ENCODE measurements around the gene NOX4. TPM values are rescaled to one million over a fixed set of nuclear protein-coding genes. Genes with fewer than 3 reads are reported as not detected.

Gene NOX4
- total RNA-seq, result 0.43 TPM in 1 of 2 replicates, not detected in the other

DNA sequence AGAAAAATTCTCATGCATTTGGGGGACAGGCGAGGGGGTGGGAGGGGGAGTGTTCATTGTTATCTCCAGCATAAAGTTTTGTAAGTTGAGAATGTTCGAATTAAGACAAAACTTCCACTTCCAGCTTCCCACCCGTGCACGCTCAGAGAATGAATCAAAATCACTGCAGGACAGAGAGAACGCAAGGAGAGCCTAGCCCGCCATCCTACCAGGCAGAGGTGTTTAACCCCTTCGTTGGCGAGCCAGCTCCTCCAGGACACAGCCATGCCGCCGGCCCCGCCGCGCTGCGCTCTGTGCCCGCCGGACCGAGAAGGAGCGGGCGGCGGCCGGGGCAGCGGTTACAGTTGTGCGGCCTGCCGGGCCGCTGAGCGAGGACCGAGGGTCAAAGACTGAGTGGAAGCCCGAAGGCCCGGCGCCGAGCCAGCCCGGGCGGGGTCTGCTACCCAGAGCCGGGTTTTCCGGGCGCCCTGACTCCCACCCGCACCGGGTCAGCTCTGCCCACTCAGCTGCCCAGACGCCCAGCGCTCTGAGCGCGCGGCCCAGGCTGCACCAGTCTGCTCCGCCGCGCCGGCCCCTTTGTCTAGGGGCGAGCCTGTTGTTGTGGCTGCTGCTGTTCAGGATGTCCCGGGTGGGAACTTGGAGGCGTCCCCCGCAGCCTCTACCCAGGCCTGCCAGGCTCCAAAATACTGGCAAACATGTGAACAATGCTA, at the start of gene NOX4:
Gene NOX4, minus strand, starts transcription at position 395 of the 710 bp plus-strand sequence. Its CDS starts 129 bp downstream, at position 266.

Other genes with a start within 250 kb of the NOX4 start
- gene TRIM77, start 218.9 kb upstream of the NOX4 start, total RNA-seq, result not detected in 2 replicates

All from nasal cavity respiratory epithelium epithelial cell of viscerocranial mucosa (primary cell).